Epithelial cell of esophagus (primary cell): Measurements from ENCODE around the gene SYT2.

Experiments
- DNase-seq: peaks from one replicate; pipeline ENCODE4 v3.0.0; 2010; ENCODE audit warnings: low read depth
- H3K4me3 ChIP-seq: 2 replicates; pipeline ENCODE4 v1.5.1; 2011; ENCODE audit warnings: mild to moderate bottlenecking, low read length, control low read depth
- CTCF ChIP-seq: IDR thresholded peaks from 2 replicates; pipeline ENCODE4 v1.5.1; 2011; ENCODE audit warnings: low read depth, mild to moderate bottlenecking, low read length, control low read depth, inconsistent platforms; ENCODE audit not compliant: insufficient read depth; ENCODE audit errors: missing control alignments

Gene SYT2

DNA sequence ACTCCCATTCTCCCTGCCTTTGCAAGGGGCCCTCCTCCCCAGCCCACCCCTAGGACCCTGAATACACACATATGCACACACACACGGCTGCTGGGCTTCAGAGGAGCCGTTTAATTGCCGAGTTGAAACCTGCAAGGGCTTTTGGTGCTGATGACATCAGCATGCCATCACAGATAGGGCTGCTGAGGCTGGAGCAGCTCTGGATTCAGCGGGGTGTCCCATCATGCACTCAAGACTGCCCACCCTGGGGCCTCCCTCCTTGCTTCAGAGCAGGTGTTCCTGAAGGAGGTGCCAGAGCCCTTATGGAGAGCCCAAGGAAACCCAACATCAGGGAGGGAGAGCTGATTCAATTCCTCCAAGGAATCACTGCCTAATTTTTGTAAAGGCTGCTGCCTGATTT is 5.7 kb downstream of the SYT2 start:
- H3K4me3 ChIP-seq = no peak overlapping the region
- no peak for DNase-seq
- no peak for TF ChIP-seq CTCF

DNA sequence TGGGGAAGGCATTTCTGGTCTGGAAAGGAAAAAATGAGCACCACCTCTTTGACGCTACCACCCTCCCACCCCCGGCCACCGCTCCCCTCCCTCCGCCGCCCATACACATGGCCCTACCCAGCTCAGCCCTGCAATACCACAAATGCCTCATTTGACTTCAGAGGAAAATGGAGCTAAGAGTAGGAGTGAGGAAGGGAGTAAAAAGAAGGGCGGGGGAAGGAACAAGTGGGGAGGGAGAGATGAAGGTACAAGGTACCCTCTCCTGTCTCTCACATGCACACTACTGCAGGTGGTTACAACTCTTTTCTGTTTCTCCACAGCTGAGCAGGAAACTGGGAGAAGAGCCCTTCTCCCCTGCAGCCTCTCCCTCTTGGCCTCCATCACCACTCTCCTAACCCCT is 7.1 kb downstream of the SYT2 start:
- no peak overlapping the region for H3K4me3 ChIP-seq
- DNase-seq = no peak
- TF ChIP-seq CTCF = no peak

DNA sequence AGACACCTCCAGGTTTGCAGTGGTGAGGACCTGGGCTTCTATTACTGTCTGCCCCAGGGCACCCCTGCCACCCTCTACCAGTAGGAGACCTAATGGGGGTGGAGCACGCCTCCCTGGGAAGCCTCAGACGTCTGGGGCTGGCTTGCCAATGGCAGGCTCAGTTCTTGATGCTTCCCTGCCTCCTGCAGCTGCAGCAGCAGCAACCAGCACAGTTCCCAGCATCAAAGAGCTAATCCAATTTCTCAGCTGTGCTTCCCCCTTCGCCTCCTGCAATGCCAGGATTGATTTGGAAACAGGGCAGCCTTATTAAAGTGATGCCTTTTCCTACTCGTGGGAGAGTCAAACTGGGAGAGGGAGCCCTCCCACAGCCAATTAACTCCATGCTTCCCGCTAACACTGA is 8.2 kb downstream of the SYT2 start:
- no peak for DNase-seq
- H3K4me3 ChIP-seq = no peak overlapping the region
- no peak for TF ChIP-seq CTCF

- DNase-seq = no peak
- TF ChIP-seq CTCF = no peak
- H3K4me3 ChIP-seq = no peak overlapping the region
These were observed 9.1 kb downstream of the SYT2 start for GRCh38 chr1:202701200-202701599.

DNA sequence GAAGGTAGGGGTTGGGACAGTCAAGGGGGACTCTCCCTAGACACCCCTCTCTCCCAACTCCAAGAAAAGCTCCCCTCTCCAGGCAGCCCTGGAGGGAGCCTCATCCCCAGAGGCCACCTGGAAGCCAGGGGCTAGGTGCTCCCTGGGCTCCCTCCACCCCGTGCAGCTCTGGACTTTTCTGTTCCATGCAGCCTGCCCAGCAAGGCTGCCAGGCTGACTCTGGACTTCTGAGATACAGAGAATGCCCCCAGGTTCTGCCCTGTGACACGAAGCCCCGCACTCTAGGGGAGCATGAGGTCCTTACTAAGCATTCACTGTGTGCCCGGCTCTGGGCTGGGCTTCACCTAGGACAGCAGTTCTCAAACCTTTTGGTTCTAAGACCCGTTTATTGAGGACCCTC is 10.2 kb downstream of the SYT2 start:
- H3K4me3 ChIP-seq = no peak overlapping the region
- TF ChIP-seq CTCF = no peak
- DNase-seq = no peak

- no peak overlapping the region for H3K4me3 ChIP-seq
- TF ChIP-seq CTCF = no peak
- DNase-seq = no peak
These were observed 12.0 kb downstream of the SYT2 start for GRCh38 chr1:202698276-202698675.

GRCh38 chr1:202697038-202697437 is 13.2 kb downstream of the SYT2 start:
- no peak for DNase-seq
- H3K4me3 ChIP-seq = no peak overlapping the region
- TF ChIP-seq CTCF = peak; percentile 3
